ENCODE results near the gene OXCT2.
"Not testable (repeated sequence)": the region's sequence is repeated elsewhere in the genome, so short reads cannot be mapped to it uniquely, and the experiment has no call there.

The OXCT2 gene

DNA sequence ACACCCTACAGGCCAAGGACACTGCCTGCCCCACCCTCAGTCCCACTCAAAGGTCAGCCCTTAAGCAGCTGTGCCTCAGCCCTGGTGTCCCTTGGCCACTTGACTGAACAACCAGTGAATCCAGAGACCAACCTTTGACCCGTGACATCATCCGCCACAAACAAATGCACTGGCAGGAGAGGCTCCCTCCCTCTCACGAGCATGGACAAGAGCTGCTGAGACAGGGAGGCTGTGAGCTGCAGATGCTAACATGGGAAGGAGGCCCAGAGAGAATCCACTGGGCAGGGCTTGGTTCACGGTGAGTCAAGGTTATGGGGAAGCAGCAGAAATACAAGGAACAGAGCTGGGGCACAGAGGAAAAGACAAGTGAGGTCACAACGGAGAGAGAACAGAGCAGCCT lies 4.7 kb downstream of the OXCT2 start:
- H3K36me3 ChIP-seq (ENCODE audit: insufficient read depth, low read length); H3K9ac ChIP-seq (ENCODE audit: insufficient read length); DNase-seq (ENCODE audit: low read depth, low spot score); H3K9me3 ChIP-seq (ENCODE audit: low read depth, low read length); H3K4me3 ChIP-seq; H3K27ac ChIP-seq: not testable (repeated sequence)

DNA sequence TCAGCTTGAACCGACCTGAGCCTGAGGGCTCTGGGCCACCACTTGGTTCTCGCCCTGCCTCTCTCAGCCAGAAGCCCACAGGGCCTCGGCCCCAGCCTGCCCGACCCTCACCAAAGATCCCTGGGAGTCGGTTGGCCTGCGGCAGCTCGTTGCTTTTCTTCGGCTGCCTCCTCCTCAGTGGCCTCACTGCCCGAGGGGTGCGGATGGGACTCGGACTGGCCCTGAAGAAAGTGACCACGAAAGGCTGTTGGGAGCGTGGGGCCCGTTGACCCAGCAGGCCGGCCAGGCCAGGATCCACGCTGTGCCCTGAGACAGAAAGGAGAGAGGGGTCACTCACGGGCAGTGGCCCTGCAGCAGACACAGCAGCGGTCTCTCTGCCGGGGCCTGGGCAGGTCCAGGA lies 6.6 kb downstream of the OXCT2 start:
- not testable (repeated sequence) for H3K36me3 ChIP-seq (ENCODE audit: insufficient read depth, low read length); H3K9me3 ChIP-seq (ENCODE audit: low read depth, low read length); H3K4me3 ChIP-seq; H3K9ac ChIP-seq (ENCODE audit: insufficient read length); DNase-seq (ENCODE audit: low read depth, low spot score); H3K27ac ChIP-seq

DNA sequence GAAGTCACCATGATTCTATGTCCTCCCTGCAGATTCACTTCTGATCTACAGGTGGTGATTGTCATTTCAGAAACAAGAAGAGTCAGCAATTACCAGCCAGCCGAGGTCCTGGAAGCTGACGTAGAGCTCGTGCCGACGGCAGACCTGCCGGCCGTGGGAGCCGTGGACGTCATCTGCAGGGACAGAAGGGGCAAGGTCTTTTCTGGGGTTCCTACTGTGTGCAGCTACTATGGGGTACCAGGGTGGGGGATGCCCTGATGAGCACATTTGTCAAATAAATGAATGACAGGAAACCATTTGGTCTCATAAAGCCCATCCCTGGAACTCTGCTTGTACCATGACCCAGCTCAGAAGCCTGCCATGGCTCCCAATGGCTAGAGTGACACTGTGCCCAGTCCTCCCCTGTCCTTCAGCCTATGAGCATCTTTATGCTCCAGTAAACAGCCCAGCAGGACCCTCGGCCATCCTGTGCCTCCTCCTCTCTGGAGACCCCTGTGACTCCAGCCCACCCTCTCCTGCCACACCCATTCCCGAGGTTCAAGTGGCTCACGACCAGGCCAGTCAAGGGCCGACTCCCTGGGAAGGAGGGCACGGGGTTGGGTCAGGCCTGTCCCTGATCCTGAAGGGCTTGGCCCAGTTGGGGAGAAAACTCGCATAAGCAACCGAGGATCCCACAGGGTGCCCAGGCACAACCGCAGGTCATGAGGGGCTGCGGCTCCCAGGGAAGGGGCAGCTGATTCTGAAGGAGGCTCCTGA lies 7.4 kb downstream of the OXCT2 start:
- not testable (repeated sequence) for DNase-seq (ENCODE audit: low read depth, low spot score); H3K9ac ChIP-seq (ENCODE audit: insufficient read length); H3K27ac ChIP-seq; H3K36me3 ChIP-seq (ENCODE audit: insufficient read depth, low read length); H3K9me3 ChIP-seq (ENCODE audit: low read depth, low read length); H3K4me3 ChIP-seq

DNA sequence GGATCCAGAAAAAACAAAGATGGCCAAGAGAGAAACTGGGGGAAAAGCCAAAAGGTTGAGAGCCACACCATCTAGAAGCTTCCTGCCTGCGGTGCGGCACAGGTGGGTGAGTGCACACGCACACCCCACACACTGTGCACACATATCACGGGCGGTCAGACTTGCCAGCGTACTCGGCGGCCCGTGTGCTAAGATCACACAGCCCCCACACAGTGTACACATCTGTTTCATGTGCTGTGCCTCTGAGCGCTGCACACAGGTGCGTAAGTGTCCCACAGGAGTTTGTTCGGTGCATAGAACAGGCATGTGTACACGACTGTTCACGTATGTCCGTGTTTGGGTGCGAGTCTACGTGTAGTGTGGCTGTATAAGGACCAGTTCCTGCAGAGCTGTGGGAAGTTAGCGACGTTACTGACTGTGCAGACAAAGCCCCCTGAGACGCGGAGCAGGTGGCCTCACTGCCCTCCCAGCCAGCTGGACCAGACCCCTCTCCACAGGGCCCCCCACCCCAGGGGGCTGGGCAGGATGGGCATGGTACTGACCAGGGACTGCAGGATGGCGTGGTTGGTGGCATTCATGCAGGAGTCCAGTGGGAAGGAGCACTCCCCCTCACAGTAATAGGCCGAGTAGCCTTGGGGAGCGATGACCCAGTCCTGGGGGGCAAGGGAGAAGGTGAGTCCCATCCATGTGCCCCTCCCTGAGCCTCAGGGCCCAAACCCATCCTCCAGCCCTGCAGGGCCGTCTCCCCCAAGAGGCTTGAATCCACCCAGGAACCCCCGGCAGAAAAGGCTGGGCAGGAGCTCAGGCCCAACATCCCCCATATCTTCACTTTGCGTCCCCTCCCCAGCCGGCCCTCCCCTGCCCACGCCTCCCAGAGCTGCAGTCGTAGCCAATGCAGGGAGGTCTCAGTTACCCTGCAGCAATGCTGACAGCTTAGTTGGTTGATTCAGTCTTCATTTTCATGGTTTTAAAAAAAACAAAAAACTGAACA lies 8.3 kb downstream of the OXCT2 start:
- TF ChIP-seq POLR2AphosphoS5 (IDR thresholded peaks at IDR 0.05; ENCODE audit: borderline replicate concordance, low read depth, low read length) (no peak), FOXP2 (optimal IDR thresholded peaks at IDR 0.05; ENCODE audit: control extremely low read depth, extremely low read length, insufficient read depth) (no peak), EZH2 (IDR thresholded peaks at IDR 0.05) (no peak)

DNA sequence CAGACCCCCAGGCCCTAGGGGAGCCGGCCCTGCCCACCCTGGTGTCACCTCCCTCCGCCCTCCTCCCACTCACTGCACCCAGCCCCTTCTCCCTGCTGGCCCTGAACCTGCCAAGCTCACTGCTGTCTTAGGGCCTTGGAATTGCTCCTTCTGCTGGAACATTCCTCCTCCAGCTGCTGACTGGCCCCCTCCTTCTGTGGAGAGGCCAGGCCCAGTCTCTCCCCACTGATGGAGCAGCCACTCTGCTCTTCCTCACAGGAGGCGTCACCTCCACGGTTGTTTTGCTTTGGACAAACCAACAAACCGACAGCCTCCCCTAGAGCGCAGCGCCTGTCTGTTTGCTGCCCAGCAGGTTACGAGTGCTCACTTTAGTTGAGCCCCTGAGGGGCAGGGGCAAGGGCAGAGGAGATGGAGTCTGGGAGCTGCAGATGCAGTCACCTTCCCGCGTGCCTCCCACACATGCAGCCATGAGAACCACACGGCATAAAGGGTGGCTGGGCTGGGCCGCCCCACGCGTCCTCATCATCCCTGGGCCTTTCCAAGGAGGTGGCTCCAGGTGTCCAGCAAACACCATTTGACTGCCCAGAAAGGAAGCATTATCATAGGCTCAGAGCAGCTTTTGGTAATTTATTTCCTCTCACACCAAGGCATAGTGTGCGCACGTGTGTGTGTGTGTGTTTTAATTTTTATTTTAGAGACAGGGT lies 9.4 kb downstream of the OXCT2 start:
- no peak for DNase-seq (ENCODE audit: low read depth, low spot score)
- Histone ChIP-seq H3K4me3 (no peak overlapping the region), H3K27ac (no peak overlapping the region), H3K36me3 (ENCODE audit: insufficient read depth, low read length) (no peaks in the 10 kb centered on the region), H3K9ac (ENCODE audit: insufficient read length) (no peak overlapping the region), H3K9me3 (ENCODE audit: low read depth, low read length) (no peaks in the 10 kb centered on the region)
- TF ChIP-seq FOXP2 (optimal IDR thresholded peaks at IDR 0.05; ENCODE audit: control extremely low read depth, extremely low read length, insufficient read depth) (no peak), POLR2AphosphoS5 (IDR thresholded peaks at IDR 0.05; ENCODE audit: borderline replicate concordance, low read depth, low read length) (no peak), EZH2 (IDR thresholded peaks at IDR 0.05) (no peak)

More for the DNA sequence above, 8.3 kb downstream of the OXCT2 start:
- Histone ChIP-seq H3K27ac (no peak overlapping the region), H3K9ac (ENCODE audit: insufficient read length) (no peak overlapping the region), H3K4me3 (no peak overlapping the region), H3K36me3 (ENCODE audit: insufficient read depth, low read length) (no peaks in the 10 kb centered on the region), H3K9me3 (ENCODE audit: low read depth, low read length) (no peaks in the 10 kb centered on the region)
- DNase-seq (ENCODE audit: low read depth, low spot score) = no peak

DNA sequence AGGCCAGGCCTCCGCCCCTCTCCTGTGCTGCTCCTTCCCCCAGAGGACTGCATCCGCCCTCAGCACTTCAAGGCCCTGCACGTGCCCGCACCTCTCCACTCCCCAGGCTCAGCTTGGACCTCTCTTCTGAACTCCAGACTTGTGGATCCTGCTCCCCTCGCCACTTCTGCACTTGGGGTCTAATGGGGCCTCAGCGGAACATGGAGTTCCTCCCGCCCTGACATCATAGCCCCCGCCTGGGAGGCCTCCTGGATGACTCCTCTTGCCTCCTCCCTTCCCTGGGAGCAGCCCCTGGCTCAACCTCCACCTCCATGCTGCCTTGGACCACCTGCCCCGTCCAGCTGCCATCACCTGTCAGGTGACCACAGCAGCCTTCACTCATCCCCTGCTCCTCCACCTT lies 10.1 kb downstream of the OXCT2 start:
- no peak for DNase-seq (ENCODE audit: low read depth, low spot score)
- Histone ChIP-seq H3K9ac (ENCODE audit: insufficient read length) (no peak overlapping the region), H3K4me3 (no peak overlapping the region), H3K9me3 (ENCODE audit: low read depth, low read length) (no peaks in the 10 kb centered on the region), H3K27ac (no peak overlapping the region), H3K36me3 (ENCODE audit: insufficient read depth, low read length) (peaks cover 4% of the 10 kb centered on the region; the same call in 1 of the 2 replicates)
- TF ChIP-seq POLR2AphosphoS5 (IDR thresholded peaks at IDR 0.05; ENCODE audit: borderline replicate concordance, low read depth, low read length) = no peak
- no peak for TF ChIP-seq EZH2 (IDR thresholded peaks at IDR 0.05)
- TF ChIP-seq FOXP2 (optimal IDR thresholded peaks at IDR 0.05; ENCODE audit: control extremely low read depth, extremely low read length, insufficient read depth) = no peak

DNA sequence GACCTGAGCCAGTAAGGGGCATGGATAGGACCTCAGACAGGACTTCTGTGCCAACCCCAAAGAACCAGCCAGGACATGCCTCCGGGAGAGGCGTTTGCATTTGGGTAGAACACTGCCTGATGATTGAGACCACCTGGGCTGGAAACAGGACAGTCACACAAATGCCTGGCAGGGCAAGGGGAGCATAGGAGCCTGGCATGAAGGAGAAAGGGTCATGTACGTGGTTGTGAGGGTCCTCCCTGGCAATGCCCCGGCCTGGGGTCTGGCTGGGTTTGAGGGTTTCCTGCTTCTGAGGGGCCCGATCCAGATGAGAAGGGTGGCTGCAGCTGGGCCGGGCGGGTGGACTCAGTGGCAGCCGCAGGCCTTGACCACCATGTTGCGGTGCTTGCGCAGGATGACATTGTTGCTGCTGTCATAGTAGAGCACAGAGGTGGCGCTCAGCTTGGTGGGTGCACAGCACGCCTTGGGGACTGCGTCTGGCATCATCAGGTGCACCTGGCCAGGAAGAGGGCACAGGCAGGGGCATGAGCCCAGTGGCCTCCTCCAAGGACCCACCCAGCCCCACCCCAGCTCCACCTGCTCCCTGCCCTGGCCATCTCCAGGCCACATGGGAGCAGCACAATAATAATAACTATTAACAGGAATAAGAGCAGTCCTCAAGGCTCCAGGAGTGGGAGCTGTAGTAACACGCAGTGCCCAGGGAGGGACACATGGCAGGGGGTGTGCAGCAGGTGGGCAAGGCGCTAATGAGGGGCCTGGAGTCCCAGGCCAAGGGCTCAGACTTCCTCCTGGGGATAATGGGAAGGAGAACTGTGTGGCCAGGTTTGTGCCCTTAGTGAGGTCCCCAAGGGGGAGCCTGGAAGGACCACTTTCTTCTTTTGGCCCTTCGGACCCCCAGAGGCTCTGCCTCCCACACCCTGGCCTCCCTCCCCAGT lies 10.8 kb downstream of the OXCT2 start:
- TF ChIP-seq EZH2 (IDR thresholded peaks at IDR 0.05) (no peak), FOXP2 (optimal IDR thresholded peaks at IDR 0.05; ENCODE audit: control extremely low read depth, extremely low read length, insufficient read depth) (no peak), POLR2AphosphoS5 (IDR thresholded peaks at IDR 0.05; ENCODE audit: borderline replicate concordance, low read depth, low read length) (no peak)
- Histone ChIP-seq H3K4me3 (no peak overlapping the region), H3K9ac (ENCODE audit: insufficient read length) (no peak overlapping the region), H3K9me3 (ENCODE audit: low read depth, low read length) (no peaks in the 10 kb centered on the region), H3K27ac (no peak overlapping the region), H3K36me3 (ENCODE audit: insufficient read depth, low read length) (peaks cover 5% of the 10 kb centered on the region; the same call in 1 of the 2 replicates)
- no peak for DNase-seq (ENCODE audit: low read depth, low spot score)

DNA sequence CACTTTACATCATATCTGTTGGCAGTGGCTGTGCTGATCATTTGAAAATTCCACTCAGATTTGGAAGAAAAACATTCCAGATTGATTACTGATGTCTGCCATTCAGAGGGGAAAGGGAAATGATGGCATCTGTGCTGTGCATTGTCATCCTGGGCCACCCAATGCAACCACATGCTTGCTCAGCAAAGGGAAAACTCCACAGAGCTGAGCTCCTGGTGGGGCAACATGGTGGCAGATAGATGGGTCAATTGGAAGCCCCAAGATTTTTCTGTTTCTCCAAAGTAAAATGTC lies 11.8 kb downstream of the OXCT2 start:
- TF ChIP-seq FOXP2 (optimal IDR thresholded peaks at IDR 0.05; ENCODE audit: control extremely low read depth, extremely low read length, insufficient read depth) (no peak), EZH2 (IDR thresholded peaks at IDR 0.05) (no peak), POLR2AphosphoS5 (IDR thresholded peaks at IDR 0.05; ENCODE audit: borderline replicate concordance, low read depth, low read length) (no peak)
- peaks cover 14% of the 10 kb centered on the region for H3K36me3 ChIP-seq (ENCODE audit: insufficient read depth, low read length)
- no peak for DNase-seq (ENCODE audit: low read depth, low spot score)
- no peak overlapping the region for H3K4me3 ChIP-seq
- H3K27ac ChIP-seq = no peak overlapping the region
- H3K9me3 ChIP-seq (ENCODE audit: low read depth, low read length) = no peaks in the 10 kb centered on the region
- H3K9ac ChIP-seq (ENCODE audit: insufficient read length) = no peak overlapping the region
